Frontal cortex (tissue), 4 donors: Measurements from ENCODE around the gene BLID. TPM values are rescaled to one million over a fixed set of nuclear protein-coding genes. Genes with fewer than 3 reads are reported as not detected.

Experiments used
- DNase-seq, 2 donors: peaks; one replicate each; pipeline ENCODE4 v3.0.0; 2012; ENCODE audit warnings: low spot score in 2 of 2
- FAIRE-seq: peaks from 2 replicates; lab custom pipeline; 2012; peaks lifted over from hg19 to GRCh38; lab: Jason Lieb, UNC
- total RNA-seq: library from RNA; depleted of rRNA; stranded (reverse); fragments of >200 nt; gene quantifications from one replicate; pipeline ENCODE4 v1.2.3, GENCODE V29; 2014
- donor health status: control.
- donor health status: control.
- donor health status: control.

BLID gene
- total RNA-seq, 1 donor from 2014 or later = 1.2 TPM

DNA sequence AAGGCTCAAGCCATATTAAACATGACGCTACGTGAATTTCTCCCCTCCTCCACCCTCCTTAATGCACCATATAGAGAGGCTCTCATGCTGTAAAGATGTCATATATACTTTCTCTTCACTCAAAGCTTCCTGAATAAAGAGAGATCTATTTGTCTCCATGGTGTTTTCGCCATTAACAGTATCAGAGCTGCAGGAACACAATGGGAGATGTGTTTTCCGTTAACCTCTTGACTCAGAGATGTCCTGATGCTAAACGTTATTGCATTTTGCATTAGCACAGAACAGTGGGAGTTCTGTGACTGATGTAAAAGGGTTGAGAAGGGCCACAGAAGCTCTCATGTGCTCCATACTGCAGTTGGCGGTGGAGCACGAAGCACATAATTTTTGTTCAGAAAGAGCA, 25.7 kb upstream of the BLID start:
- FAIRE-seq (no peak), DNase-seq (no peak)

DNA sequence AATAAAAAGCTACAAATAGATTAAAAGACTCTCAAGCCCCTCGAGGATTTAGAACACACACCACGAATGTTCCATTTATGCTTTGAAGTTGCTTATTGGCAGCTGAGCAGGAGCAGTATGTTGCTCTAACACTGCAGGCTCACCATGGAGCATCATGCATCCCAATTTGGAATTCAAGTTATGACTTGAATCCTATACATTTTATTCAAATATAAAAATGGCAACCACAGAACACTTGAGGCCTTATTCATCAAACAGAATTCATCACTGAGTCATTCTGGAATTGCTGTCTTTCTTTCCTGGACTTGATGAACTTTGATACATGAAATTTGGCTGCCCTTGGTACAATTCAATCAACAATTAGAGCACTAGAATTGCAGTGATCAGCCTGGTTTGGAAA, 24.5 kb upstream of the BLID start:
- DNase-seq (no peak), FAIRE-seq (no peak)

DNA sequence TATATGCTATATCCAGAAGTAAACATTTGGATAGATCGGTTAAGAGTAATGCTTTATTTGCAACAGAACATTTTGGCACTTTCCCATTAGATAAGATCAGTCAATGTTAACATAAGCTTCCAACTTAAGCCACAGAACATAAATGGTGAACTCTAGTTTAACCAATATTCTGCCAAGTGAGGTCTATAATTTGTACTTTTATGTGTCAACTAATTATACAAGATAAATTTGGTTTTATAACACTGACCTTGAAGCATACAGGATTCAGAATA, 23.5 kb upstream of the BLID start:
- FAIRE-seq = no peak
- no peak for DNase-seq

GRCh38 chr11:122138744-122139594, 23.0 kb upstream of the BLID start:
- no peak for FAIRE-seq
- DNase-seq = no peak

- no peak for FAIRE-seq
Measured at GRCh38 chr11:122137078-122137793, 21.2 kb upstream of the BLID start.

GRCh38 chr11:122131126-122131525, 15.1 kb upstream of the BLID start:
- DNase-seq (no peak), FAIRE-seq (no peak)

More at GRCh38 chr11:122137078-122137793, 21.2 kb upstream of the BLID start:
- no peak for DNase-seq

DNA sequence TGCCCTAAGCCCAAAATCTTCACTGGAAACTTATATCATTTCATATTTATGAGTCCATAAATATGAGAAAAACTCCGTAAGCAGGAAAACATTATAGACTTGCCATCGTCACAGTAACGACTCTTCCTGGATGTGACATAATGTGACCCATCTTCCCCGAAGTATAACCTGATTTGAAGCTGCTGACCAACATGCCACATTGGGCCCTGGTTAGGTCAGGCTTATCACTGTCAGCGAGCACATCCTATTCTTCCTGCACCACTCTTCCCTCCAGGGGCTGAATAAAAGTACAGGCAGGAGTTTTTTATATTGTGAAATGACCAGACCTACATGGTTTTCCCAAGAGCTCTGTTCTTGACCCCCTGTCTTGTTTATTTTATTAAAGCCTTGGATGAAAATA, 12.1 kb upstream of the BLID start:
- FAIRE-seq (no peak), DNase-seq (no peak)

DNA sequence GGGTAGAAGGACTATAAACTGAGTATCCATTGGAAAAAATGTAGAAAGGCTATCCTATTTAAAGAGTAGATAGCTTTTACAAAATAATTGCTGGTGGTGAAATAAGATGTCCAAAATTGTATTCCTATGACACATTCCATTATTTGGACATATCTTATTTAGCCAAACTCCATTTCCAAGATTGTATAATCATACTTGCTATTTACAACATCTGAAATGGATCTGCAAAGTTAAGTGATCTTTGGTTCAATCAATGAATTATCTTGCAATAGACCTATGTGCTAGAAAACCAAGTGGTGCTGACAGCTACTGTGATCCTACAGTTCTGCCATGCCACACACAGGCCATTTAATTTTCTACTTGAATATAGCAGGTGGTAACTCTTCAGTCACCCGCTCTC, 11.0 kb upstream of the BLID start:
- no peak for FAIRE-seq
- DNase-seq = no peak

GRCh38 chr11:122126024-122126688, 10.1 kb upstream of the BLID start:
- DNase-seq (no peak), FAIRE-seq (no peak)

DNA sequence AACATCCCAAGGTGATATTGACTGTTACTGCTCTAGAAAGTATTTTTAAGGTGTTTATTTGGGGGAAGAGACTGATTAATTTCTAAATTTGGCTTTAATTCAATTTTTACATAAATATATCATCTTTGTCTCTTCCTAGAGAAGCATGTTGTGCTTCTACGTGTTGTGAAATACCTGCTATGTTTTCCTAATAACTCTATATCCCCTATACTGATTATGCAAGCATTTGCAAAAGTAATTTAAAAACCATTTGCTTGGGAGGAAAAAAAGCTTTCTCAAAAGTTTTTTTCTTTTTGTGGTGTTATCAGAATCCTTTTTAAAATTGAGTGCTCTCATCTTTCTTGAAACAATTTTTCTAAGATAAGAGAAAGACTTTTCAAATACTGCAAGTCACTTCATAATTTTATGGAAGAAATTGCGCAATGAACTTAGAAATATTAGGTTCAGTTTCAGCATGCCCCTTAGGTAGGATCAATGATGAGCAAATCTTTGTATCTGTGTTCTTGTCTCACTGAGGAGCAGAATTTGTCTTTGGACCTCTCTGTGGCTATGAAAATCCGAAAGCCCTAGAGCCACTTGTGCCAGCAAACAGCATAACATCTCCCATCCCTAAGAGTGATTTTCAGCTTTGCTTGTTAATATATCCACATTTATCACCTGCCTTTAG, 7.4 kb upstream of the BLID start:
- DNase-seq (no peak), FAIRE-seq (no peak)

GRCh38 chr11:122122179-122122578, 6.2 kb upstream of the BLID start:
- DNase-seq = no peak
- FAIRE-seq = no peak

GRCh38 chr11:122120096-122120495, 4.1 kb upstream of the BLID start:
- FAIRE-seq (no peak), DNase-seq (no peak)

GRCh38 chr11:122116591-122116990, 576 bp upstream of the BLID start:
- DNase-seq = no peak
- no peak for FAIRE-seq

- FAIRE-seq = no peak
- DNase-seq = no peak
Measured at GRCh38 chr11:122114976-122115375, 1.0 kb downstream of the BLID start.

- FAIRE-seq (no peak), DNase-seq (no peak)
Measured at GRCh38 chr11:122113836-122114825, 1.9 kb downstream of the BLID start.

DNA sequence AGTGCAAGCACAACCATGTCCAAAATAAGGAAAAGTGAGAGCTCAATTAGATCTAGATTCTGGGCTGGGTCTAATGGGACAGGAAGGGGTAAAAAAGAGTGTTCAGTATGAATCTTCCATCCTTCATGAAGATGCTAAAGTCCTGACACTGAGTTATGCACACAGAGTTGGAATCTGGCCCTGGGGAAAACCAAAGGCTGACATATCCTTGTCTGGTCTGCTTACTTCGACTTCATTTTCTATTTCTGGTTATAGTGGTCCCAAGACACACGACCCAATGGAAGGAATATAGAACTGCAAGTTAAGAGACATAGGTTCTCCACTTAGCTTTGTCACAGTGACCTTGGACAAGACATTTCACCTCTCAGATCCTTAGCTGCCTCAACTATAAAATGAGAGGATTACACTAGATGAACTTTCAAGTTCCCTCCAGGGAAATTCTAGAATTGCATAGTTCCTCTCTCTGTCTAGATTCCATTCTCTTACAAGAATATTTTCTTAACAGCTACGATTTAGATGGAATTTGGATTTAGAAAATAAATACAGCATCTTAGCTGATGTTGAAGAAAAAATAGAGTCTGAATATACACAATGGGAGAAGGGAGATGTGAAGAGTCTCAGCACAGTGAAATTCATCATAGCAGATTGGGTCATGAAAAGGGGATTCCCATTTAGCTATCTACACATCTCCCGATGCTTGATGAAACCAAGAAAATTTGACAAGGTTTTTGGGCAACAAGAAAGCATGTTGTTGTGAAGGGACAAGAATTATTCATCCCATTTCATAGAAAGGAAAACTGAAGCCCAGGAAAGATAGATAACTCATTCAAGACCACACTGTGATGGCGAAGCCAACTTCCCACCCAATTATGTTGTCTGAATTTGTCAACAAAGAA, 3.3 kb downstream of the BLID start:
- DNase-seq (no peak), FAIRE-seq (no peak)

DNA sequence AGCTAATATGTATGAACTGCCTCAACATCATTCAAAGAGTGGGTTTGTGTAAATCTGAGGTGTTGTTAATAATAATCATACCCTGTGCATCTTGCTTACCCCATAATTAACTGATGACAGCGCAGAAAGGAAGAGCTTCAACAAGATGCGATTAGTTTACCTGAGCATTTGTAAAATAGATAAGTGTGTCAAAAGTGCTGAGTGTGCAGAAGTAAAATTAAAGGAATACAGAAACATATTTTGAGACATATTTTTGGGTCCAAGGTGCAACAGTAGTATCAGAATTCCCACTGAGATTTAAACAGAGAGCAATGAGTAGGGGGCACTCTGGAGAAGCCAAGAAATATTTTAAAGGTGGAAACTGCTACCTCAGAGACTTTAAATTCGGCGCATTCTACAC, 6.1 kb downstream of the BLID start:
- DNase-seq (no peak), FAIRE-seq (no peak)

DNA sequence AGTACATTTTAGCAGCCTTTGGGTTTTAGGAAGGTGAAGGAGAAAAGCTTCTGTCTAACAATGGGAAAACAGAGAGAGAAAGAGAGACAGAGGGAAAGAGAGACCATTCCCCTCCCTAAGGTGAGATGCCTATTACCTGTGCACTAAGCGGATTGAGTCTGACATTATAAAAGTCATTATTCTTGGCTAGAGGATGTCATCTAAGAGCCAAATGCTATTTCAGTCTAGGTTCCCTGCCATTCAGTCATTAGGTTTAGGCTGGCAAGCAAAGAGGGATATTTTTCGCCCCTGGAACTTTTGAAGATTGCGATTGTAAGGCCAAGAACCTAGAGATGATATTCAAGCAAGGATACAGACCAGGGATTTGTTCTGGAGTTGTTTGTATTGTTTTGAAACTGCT, 7.2 kb downstream of the BLID start:
- DNase-seq (no peak), FAIRE-seq (no peak)
